HCT116 (cell line): ENCODE measurements around the gene ADAMTS13. TPM values are rescaled to one million over a fixed set of nuclear protein-coding genes. Genes with fewer than 3 reads are reported as not detected.
A peak's percentile ranks its signal among the peaks of the same experiment; 100 is the strongest.

Source experiments
- ATAC-seq: fragments of 200-7000 bp; cut with Tn5 transposase; 2 replicates; pipeline ENCODE4 v1.9.1; 2020; ENCODE audit warnings: mild to moderate bottlenecking, moderate library complexity
- BruUV-seq: library from RNA; stranded (reverse); fragments of 400-500 nt; replicated peaks from 2 replicates; lab custom pipeline; 2021; lab: Mats Ljungman, UMichigan
- CTCF ChIA-PET: fragments of 300-600 bp; sonication (Branson Sonifier 250); formaldehyde crosslinking; loops from one replicate; lab custom pipeline; 2021; ENCODE audit warnings: antibody characterized with exemption; lab: Charles Lee
- POLR2A ChIA-PET: fragments of 300-600, 350-600 bp; sonication (Branson Sonifier 250); formaldehyde crosslinking; loops from one replicate; lab custom pipeline; 2021; ENCODE audit warnings: antibody characterized with exemption; lab: Charles Lee
- RAD21 ChIA-PET, 2 experiments: fragments of 300-600 bp; sonication (Branson Sonifier 250); formaldehyde crosslinking; loops; one replicate each; lab custom pipeline; 2023; ENCODE audit warnings: low total read pairs in 2 of 2; ENCODE audit not compliant: uncharacterized antibody in 2 of 2, unreplicated experiment in 2 of 2, low non-redundant PET in 1 of 2; lab: Charles Lee
- DNase-seq: peaks from one replicate; pipeline ENCODE4 v3.0.0-alpha.2; 2010; ENCODE audit warnings: low read depth, low spot score
- H2AFZ ChIP-seq: fragments of 200-600 bp; shearing (Covaris generic), sonication (generic); 2 replicates; pipeline ENCODE4 v1.6.1; 2017; ENCODE audit warnings: low read depth, mixed run types, mixed read lengths, antibody characterized with exemption, low read length; ENCODE audit not compliant: poor library complexity, severe bottlenecking
- H3K27ac ChIP-seq: 2 replicates; pipeline ENCODE4 v1.5.1; 2012; ENCODE audit warnings: low read depth, low read length
- H3K27me3 ChIP-seq: fragments of 200-600 bp; sonication (generic); 2 replicates; pipeline ENCODE4 v1.6.1; 2016; ENCODE audit warnings: mixed run types, low read length, mixed read lengths; ENCODE audit not compliant: insufficient read depth
- H3K36me3 ChIP-seq, 2 experiments: fragments of 200-500 bp in 1 of 2; fragments of 200-600 bp in 1 of 2; sonication (Bioruptor generic) in 1 of 2; sonication (generic) in 1 of 2; 2 replicates each; pipeline versions ENCODE4 v1.5.1 to v1.6.1; 2014 to 2016; ENCODE audit warnings: low read length in 2 of 2, inconsistent platforms in 1 of 2, mixed read lengths in 1 of 2, mixed run types in 1 of 2; ENCODE audit not compliant: insufficient read depth in 2 of 2, control insufficient read depth in 1 of 2
- H3K4me1 ChIP-seq, 2 experiments: fragments of 200-600 bp in 1 of 2; sonication (generic) in 1 of 2; 2 replicates each; pipeline versions ENCODE4 v1.5.1 to v1.6.1; 2012 to 2017; ENCODE audit warnings: low read length in 2 of 2, inconsistent platforms in 1 of 2, mild to moderate bottlenecking in 1 of 2, mixed read lengths in 1 of 2, mixed run types in 1 of 2, moderate library complexity in 1 of 2; ENCODE audit not compliant: insufficient read depth in 2 of 2, control insufficient read depth in 1 of 2
- H3K4me2 ChIP-seq: fragments of 200-600 bp; sonication (generic); 2 replicates; pipeline ENCODE4 v1.6.1; 2017; ENCODE audit warnings: mixed run types, low read length, mixed read lengths
- H3K4me3 ChIP-seq, 2 experiments: fragments of 200-600 bp in 1 of 2; sonication (generic) in 1 of 2; replicated peaks in 1 of 2; 2 replicates each; pipeline ENCODE4 v1.5.1; 2011 to 2016; ENCODE audit warnings: low read length in 2 of 2, control low read depth in 1 of 2, low read depth in 1 of 2, mild to moderate bottlenecking in 1 of 2, mixed read lengths in 1 of 2, mixed run types in 1 of 2
- H3K79me2 ChIP-seq: fragments of 200-600 bp; sonication (generic); 2 replicates; pipeline ENCODE4 v1.6.1; 2017; ENCODE audit warnings: mild to moderate bottlenecking, mixed run types, low read length, moderate library complexity, mixed read lengths; ENCODE audit not compliant: insufficient read depth
- H3K9ac ChIP-seq: fragments of 200-600 bp; sonication (generic); 2 replicates; pipeline ENCODE4 v1.6.1; 2016; ENCODE audit warnings: low read length, mixed read lengths
- H3K9me2 ChIP-seq: fragments of 200-600 bp; sonication (generic), shearing (Covaris generic); 2 replicates; pipeline ENCODE4 v1.6.1; 2017; ENCODE audit warnings: mixed run types, mild to moderate bottlenecking, moderate library complexity; ENCODE audit not compliant: insufficient read depth
- H3K9me3 ChIP-seq, 2 experiments: fragments of 200-500 bp in 1 of 2; fragments of 200-600 bp in 1 of 2; sonication (Bioruptor generic) in 1 of 2; sonication (generic) in 1 of 2; 2 replicates each; pipeline ENCODE4 v1.6.1; 2014 to 2017; ENCODE audit warnings: low read length in 2 of 2, mixed read lengths in 2 of 2, inconsistent platforms in 1 of 2, low read depth in 1 of 2, mild to moderate bottlenecking in 1 of 2, mixed run types in 1 of 2, moderate library complexity in 1 of 2; ENCODE audit not compliant: control insufficient read depth in 1 of 2, insufficient read depth in 1 of 2
- H4K20me1 ChIP-seq: fragments of 200-600 bp; sonication (generic), shearing (Covaris generic); 2 replicates; pipeline ENCODE4 v1.6.1; 2017; ENCODE audit warnings: mixed run types, mild to moderate bottlenecking, moderate library complexity; ENCODE audit not compliant: insufficient read depth
- MAX ChIP-seq: IDR thresholded peaks from 2 replicates; pipeline ENCODE4 v1.6.1; 2012
- POLR2AphosphoS5 ChIP-seq: IDR thresholded peaks from 2 replicates; pipeline ENCODE4 v1.6.1; 2011; ENCODE audit warnings: mild to moderate bottlenecking, low read depth, low read length, moderate library complexity
- RAD21 ChIP-seq: IDR thresholded peaks from 2 replicates; pipeline ENCODE4 v1.6.1; 2012; ENCODE audit warnings: low read depth, mild to moderate bottlenecking
- SIN3A ChIP-seq: IDR thresholded peaks from 2 replicates; pipeline ENCODE4 v1.6.1; 2012; ENCODE audit warnings: low read depth
- YY1 ChIP-seq: IDR thresholded peaks from 2 replicates; pipeline ENCODE4 v1.6.1; 2011; ENCODE audit warnings: low read length, low read depth, moderate library complexity, mild to moderate bottlenecking; ENCODE audit not compliant: insufficient replicate concordance; ENCODE audit errors: extremely low read depth
- intact Hi-C: fragments of 100-400 bp; cut with micrococcal nuclease; formaldehyde crosslinking; loops from 2 replicates; pipeline ENCODE4 v1.10.0; 2022
- total RNA-seq: library from RNA; stranded (reverse); gene quantifications from one replicate; pipeline ENCODE4 v1.2.1, GENCODE V29; 2021; ENCODE audit not compliant: unreplicated experiment
- TF ChIP-seq, protein P1 (sequence below), 3 experiments: fragments of 200-600 bp in 1 of 3; sonication (generic) in 1 of 3; IDR thresholded peaks in 2 of 3; conservative IDR thresholded peaks in 1 of 3; 2 replicates each; pipeline ENCODE4 v1.5.1; 2012 to 2017; ENCODE audit warnings: low read depth in 2 of 3, low read length in 2 of 3, antibody characterized with exemption in 1 of 3, borderline replicate concordance in 1 of 3, control low read depth in 1 of 3, mild to moderate bottlenecking in 1 of 3, mixed read lengths in 1 of 3, mixed run types in 1 of 3, moderate library complexity in 1 of 3; ENCODE audit not compliant: insufficient read depth in 1 of 3

Gene ADAMTS13
- total RNA-seq, 1 experiment from 2014 or later, result 9.2 TPM

GRCh38 chr9:133406480-133407307 is 15.5 kb upstream of the ADAMTS13 start:
- Histone ChIP-seq H3K4me2 (no peak overlapping the region), H3K4me1 (peaks cover 0 to 5% of the 10 kb centered on the region in 2 experiments; a peak in 1 of 4 replicates), H3K9me3 (no peaks in the 10 kb centered on the region), H3K9me2 (no peaks in the 10 kb centered on the region), H2AFZ (no peak overlapping the region), H3K27ac (no peak overlapping the region), H3K9ac (no peak overlapping the region), H3K36me3 (peaks cover 28 to 39% of the 10 kb centered on the region in 2 experiments; a peak in 3 of 4 replicates), H3K27me3 (no peaks in the 10 kb centered on the region), H3K79me2 (peaks cover 7% of the 10 kb centered on the region), H4K20me1 (no peaks in the 10 kb centered on the region), H3K4me3 (no peak overlapping the region)
- intact Hi-C loops, result loop anchor here (1.0 to 2.0 kb wide), 2 partner anchors 80 to 320 kb away; no protein-coding TSS in a partner anchor
- ChIA-PET RAD21 (no interaction called here), POLR2A (no interaction called here), CTCF (no interaction called here)
- BruUV-seq, result no TSS peak
- ATAC-seq (peak; percentile 85), DNase-seq (peak; percentile 47)
- TF ChIP-seq POLR2AphosphoS5 (no peak), RAD21 (peak; percentile 67), SIN3A (no peak), YY1 (peak; percentile 14), MAX (peak; percentile 28; the same call in 1 of the 2 replicates)
- TF ChIP-seq, protein P1, sequence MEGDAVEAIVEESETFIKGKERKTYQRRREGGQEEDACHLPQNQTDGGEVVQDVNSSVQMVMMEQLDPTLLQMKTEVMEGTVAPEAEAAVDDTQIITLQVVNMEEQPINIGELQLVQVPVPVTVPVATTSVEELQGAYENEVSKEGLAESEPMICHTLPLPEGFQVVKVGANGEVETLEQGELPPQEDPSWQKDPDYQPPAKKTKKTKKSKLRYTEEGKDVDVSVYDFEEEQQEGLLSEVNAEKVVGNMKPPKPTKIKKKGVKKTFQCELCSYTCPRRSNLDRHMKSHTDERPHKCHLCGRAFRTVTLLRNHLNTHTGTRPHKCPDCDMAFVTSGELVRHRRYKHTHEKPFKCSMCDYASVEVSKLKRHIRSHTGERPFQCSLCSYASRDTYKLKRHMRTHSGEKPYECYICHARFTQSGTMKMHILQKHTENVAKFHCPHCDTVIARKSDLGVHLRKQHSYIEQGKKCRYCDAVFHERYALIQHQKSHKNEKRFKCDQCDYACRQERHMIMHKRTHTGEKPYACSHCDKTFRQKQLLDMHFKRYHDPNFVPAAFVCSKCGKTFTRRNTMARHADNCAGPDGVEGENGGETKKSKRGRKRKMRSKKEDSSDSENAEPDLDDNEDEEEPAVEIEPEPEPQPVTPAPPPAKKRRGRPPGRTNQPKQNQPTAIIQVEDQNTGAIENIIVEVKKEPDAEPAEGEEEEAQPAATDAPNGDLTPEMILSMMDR (IDR thresholded peaks at IDR 0.05 in 2 of 3, conservative IDR thresholded peaks at IDR 0.05 in 1 of 3; ENCODE audit: borderline replicate concordance in 1 of 3, insufficient read depth in 1 of 3, low read depth in 2 of 3, low read length in 2 of 3), result peak; percentile 81 to 96 (median 93)
